IPS-15b (cell line): Measurements from ENCODE around the gene CACNA2D2.
A peak's percentile ranks its signal among the peaks of the same experiment; 100 is the strongest.
"Not testable (repeated sequence)": the region's sequence is repeated elsewhere in the genome, so short reads cannot be mapped to it uniquely, and the experiment has no call there.

Experiments
- H3K27me3 ChIP-seq: one replicate; pipeline ENCODE4 v1.6.1; 2013; ENCODE audit warnings: low read length; ENCODE audit not compliant: control insufficient read depth, insufficient read depth
- H3K36me3 ChIP-seq: one replicate; pipeline ENCODE4 v1.6.1; 2013; ENCODE audit warnings: low read length; ENCODE audit not compliant: control insufficient read depth, insufficient read depth
- H3K4me1 ChIP-seq: one replicate; pipeline ENCODE4 v1.6.1; 2013; ENCODE audit warnings: mild to moderate bottlenecking, low read length; ENCODE audit not compliant: control insufficient read depth, insufficient read depth
- H3K4me3 ChIP-seq: one replicate; pipeline ENCODE4 v1.5.1; 2013; ENCODE audit warnings: low read depth, low read length
- H3K9ac ChIP-seq: one replicate; pipeline ENCODE4 v1.6.1; 2013; ENCODE audit warnings: low read depth, mild to moderate bottlenecking, low read length
- H3K9me3 ChIP-seq: one replicate; pipeline ENCODE4 v1.6.1; 2013; ENCODE audit warnings: mild to moderate bottlenecking, low read length; ENCODE audit not compliant: control insufficient read depth, insufficient read depth

CACNA2D2 gene

DNA sequence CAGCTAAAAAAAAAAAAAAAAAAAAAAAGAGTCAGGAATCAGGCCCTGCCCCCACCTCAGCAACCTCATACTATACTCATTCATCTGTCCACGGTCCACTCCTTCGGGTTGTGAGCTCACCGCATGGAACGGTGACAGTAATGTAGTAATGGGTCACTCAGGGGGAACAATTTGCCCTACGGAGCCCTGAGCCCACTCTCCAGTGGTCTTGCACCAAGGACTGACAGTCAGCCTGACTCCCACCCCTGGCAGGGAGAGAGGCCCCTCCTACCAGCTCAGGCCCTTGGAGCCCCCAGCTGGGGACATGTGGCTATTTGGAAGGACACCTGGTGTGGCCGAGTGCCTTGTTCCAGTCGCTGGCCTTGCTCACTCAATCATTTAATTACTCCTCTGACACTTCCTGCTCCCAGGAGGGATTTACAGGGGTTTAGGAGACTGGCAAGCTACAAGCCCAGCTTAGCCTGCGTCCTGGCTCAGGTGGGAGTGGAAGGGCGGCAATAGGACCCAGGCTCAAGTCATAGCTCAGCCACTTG is 19.9 kb upstream of the CACNA2D2 start:
- Histone ChIP-seq H3K27me3 (no peaks in the 10 kb centered on the region), H3K9me3 (no peaks in the 10 kb centered on the region), H3K9ac (no peak overlapping the region), H3K4me1 (peaks cover 33% of the 10 kb centered on the region), H3K36me3 (no peaks in the 10 kb centered on the region), H3K4me3 (no peak overlapping the region)

GRCh38 chr3:50521572-50521971 is 18.1 kb upstream of the CACNA2D2 start:
- Histone ChIP-seq H3K9ac (no peak overlapping the region), H3K9me3 (no peaks in the 10 kb centered on the region), H3K27me3 (no peaks in the 10 kb centered on the region), H3K4me3 (no peak overlapping the region), H3K4me1 (peaks cover 42% of the 10 kb centered on the region), H3K36me3 (no peaks in the 10 kb centered on the region)

DNA sequence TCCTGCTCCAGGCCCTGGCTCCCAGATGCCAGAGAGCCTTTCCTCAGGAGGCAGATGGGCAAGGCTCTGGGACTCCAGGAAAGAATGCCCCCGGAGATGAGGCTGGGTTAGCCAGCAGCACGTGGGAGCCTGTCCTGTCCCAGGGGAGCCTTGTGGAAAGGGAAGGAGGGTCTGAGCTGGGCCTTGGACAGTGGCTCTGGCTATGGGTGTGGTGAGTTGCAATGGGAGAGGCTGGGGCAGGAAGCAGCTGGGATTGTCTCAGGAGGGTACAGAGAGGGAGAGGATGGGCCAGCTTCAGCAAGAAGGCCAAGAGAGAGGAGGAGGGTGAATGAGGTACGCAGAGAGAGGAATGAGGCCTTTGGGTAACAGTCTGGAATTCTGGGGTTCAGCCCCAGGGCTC is 17.4 kb upstream of the CACNA2D2 start:
- Histone ChIP-seq H3K36me3 (no peaks in the 10 kb centered on the region), H3K9ac (peak overlapping the region; percentile 49), H3K27me3 (no peaks in the 10 kb centered on the region), H3K9me3 (no peaks in the 10 kb centered on the region), H3K4me3 (peak overlapping the region; percentile 5), H3K4me1 (peaks cover 43% of the 10 kb centered on the region)

GRCh38 chr3:50519471-50520089 is 16.1 kb upstream of the CACNA2D2 start:
- Histone ChIP-seq H3K4me3 (no peak overlapping the region), H3K9ac (no peak overlapping the region), H3K36me3 (no peaks in the 10 kb centered on the region), H3K27me3 (no peaks in the 10 kb centered on the region), H3K4me1 (peaks cover 49% of the 10 kb centered on the region), H3K9me3 (no peaks in the 10 kb centered on the region)

GRCh38 chr3:50518436-50518835 is 15.0 kb upstream of the CACNA2D2 start:
- Histone ChIP-seq H3K27me3 (no peaks in the 10 kb centered on the region), H3K36me3 (no peaks in the 10 kb centered on the region), H3K4me3 (no peak overlapping the region), H3K9ac (no peak overlapping the region), H3K9me3 (no peaks in the 10 kb centered on the region), H3K4me1 (peaks cover 49% of the 10 kb centered on the region)

- no peaks in the 10 kb centered on the region for H3K27me3 ChIP-seq
- no peaks in the 10 kb centered on the region for H3K36me3 ChIP-seq
- H3K9ac ChIP-seq = no peak overlapping the region
- H3K9me3 ChIP-seq = no peaks in the 10 kb centered on the region
- peaks cover 49% of the 10 kb centered on the region for H3K4me1 ChIP-seq
- no peak overlapping the region for H3K4me3 ChIP-seq
Observed at GRCh38 chr3:50517721-50518206, 14.3 kb upstream of the CACNA2D2 start.

GRCh38 chr3:50516440-50516871 is 13.0 kb upstream of the CACNA2D2 start:
- Histone ChIP-seq H3K27me3 (peaks cover 2% of the 10 kb centered on the region), H3K9ac (peak overlapping the region; percentile 48), H3K9me3 (no peaks in the 10 kb centered on the region), H3K4me1 (peaks cover 41% of the 10 kb centered on the region), H3K36me3 (no peaks in the 10 kb centered on the region), H3K4me3 (peak overlapping the region; percentile 20)

- H3K4me1 ChIP-seq = peaks cover 35% of the 10 kb centered on the region
- H3K36me3 ChIP-seq = no peaks in the 10 kb centered on the region
- no peak overlapping the region for H3K9ac ChIP-seq
- peaks cover 2% of the 10 kb centered on the region for H3K27me3 ChIP-seq
- no peaks in the 10 kb centered on the region for H3K9me3 ChIP-seq
- H3K4me3 ChIP-seq = peak overlapping the region; percentile 35
Observed at GRCh38 chr3:50515565-50516439, 12.4 kb upstream of the CACNA2D2 start.

DNA sequence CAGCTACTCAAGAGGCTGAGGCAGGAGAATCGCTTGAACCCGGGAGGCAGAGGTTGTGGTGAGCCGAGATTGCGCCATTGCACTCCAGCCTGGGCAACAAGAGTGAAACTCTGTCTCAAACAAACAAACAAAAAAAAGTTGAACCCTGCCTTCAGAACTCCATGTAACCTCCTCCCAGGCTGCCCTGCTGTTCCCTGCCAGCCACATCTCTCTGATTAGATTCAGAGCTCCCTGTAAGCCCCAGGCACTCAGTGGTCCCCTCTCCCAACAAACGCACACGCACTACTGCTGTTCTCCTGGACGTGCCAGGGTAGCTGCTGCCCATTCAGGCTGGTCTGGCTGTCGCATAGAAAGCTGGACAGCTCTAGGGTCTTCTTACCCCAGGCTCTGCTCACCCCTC is 9.5 kb upstream of the CACNA2D2 start:
- H3K4me1 ChIP-seq = peaks cover 20% of the 10 kb centered on the region
- H3K4me3 ChIP-seq, H3K27me3 ChIP-seq, H3K9ac ChIP-seq, H3K9me3 ChIP-seq, H3K36me3 ChIP-seq: not testable (repeated sequence)

DNA sequence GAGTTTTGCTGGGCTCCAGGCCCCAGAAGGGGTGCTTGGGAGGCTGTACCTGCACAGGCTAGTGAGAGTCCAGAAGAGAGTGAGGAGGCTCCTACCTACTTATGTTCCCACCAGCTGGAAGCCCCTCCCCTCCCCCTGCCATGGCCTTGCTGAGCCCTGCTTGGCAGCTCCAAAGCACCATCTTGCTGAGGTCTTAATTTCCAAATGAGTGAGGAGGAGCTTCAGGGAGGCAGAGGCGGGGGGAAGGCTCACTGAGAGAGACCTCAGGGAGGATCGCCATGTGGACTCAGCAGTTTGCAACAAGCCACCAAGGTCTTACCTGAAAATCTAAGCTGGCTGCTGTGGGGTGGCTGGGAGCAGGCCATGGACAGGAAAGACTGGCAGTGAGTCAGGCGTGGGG is 8.7 kb upstream of the CACNA2D2 start:
- Histone ChIP-seq H3K4me3 (no peak overlapping the region), H3K9ac (no peak overlapping the region), H3K9me3 (no peaks in the 10 kb centered on the region), H3K4me1 (peaks cover 17% of the 10 kb centered on the region), H3K36me3 (no peaks in the 10 kb centered on the region), H3K27me3 (peaks cover 2% of the 10 kb centered on the region)

DNA sequence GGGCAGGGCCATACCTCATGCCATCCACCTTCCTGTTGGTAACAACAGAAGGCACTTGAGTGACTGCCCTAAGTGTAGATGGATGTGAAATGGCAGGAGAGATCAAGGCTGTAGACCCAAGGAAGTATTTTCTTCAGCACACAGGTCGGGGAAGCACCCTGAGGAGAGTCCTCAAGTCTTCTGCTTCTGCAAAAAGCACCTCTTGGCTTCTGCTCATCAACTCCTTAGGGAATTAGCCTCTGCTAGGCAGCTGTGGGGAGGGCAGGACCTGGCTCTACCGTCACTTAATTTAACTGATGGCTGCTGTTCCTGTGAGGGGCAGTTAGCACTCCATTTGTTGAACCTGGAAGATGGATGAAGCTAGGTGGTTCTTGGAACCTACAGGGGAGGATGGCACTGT is 6.9 kb upstream of the CACNA2D2 start:
- Histone ChIP-seq H3K9me3 (no peaks in the 10 kb centered on the region), H3K36me3 (no peaks in the 10 kb centered on the region), H3K4me3 (no peak overlapping the region), H3K4me1 (peaks cover 7% of the 10 kb centered on the region), H3K27me3 (peaks cover 5% of the 10 kb centered on the region), H3K9ac (no peak overlapping the region)

- Histone ChIP-seq H3K36me3 (no peaks in the 10 kb centered on the region), H3K27me3 (peaks cover 10% of the 10 kb centered on the region), H3K9me3 (no peaks in the 10 kb centered on the region), H3K4me1 (peaks cover under 1% of the 10 kb centered on the region), H3K9ac (no peak overlapping the region), H3K4me3 (no peak overlapping the region)
Observed at GRCh38 chr3:50509715-50510114, 6.3 kb upstream of the CACNA2D2 start.
